ENCODE data around the gene TAOK3.

DNA sequence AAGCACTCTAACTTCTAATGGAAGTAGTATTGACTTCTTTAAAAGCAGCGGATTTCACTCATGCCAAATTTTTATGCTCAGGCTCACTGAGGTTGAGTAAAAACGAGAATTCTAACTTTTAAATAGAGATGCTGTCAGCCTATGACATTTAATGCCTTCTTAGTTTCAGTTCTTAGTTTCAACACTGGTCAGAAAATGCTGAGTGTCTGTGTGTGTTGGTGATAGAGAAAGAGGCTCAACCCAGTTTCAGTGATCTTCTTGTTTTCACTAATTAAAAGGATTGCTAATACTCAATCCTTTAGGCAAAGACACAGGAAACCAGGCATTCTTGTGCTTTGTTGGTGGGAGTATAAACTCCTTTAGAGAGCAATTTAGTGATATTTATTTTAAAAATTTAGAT is 205.8 kb downstream of the TAOK3 start:
- TF ChIP-seq, protein P1, sequence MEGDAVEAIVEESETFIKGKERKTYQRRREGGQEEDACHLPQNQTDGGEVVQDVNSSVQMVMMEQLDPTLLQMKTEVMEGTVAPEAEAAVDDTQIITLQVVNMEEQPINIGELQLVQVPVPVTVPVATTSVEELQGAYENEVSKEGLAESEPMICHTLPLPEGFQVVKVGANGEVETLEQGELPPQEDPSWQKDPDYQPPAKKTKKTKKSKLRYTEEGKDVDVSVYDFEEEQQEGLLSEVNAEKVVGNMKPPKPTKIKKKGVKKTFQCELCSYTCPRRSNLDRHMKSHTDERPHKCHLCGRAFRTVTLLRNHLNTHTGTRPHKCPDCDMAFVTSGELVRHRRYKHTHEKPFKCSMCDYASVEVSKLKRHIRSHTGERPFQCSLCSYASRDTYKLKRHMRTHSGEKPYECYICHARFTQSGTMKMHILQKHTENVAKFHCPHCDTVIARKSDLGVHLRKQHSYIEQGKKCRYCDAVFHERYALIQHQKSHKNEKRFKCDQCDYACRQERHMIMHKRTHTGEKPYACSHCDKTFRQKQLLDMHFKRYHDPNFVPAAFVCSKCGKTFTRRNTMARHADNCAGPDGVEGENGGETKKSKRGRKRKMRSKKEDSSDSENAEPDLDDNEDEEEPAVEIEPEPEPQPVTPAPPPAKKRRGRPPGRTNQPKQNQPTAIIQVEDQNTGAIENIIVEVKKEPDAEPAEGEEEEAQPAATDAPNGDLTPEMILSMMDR (IDR thresholded peaks at IDR 0.05; ENCODE audit: insufficient read depth, low read depth, low read length) = no peak
- no peak for TF ChIP-seq EZH2 (IDR thresholded peaks at IDR 0.05; ENCODE audit: insufficient read depth, low read length)

Measured in astrocyte (in vitro differentiated cells and primary cell).